MCF 10A (cell line): ENCODE measurements around the gene RAB35. TPM values are rescaled to one million over a fixed set of nuclear protein-coding genes. Genes with fewer than 3 reads are reported as not detected.

ENCODE experiments used
- BruUV-seq: library from RNA; stranded (reverse); fragments of 400-500 nt; replicated peaks from 2 replicates; lab custom pipeline; 2021; lab: Mats Ljungman, UMichigan
- CTCF ChIA-PET: fragments of 300-600 bp; sonication (Branson Sonifier 250); formaldehyde crosslinking; extraction: SDS; loops from one replicate; lab custom pipeline; 2021; ENCODE audit warnings: antibody characterized with exemption, inconsistent platforms; lab: Yijun Ruan, JAX
- POLR2A ChIA-PET: fragments of 300-600, 350-650 bp; sonication (Branson Sonifier 250); formaldehyde crosslinking; extraction: SDS; loops from one replicate; lab custom pipeline; 2020; ENCODE audit warnings: antibody characterized with exemption, inconsistent platforms; lab: Yijun Ruan, JAX
- DNase-seq: peaks from one replicate; pipeline ENCODE4 v3.0.0-alpha.2; 2018; ENCODE audit not compliant: unreplicated experiment
- H3K27ac Mint-ChIP-seq: one replicate; pipeline ENCODE4 v1.8.0; 2022; ENCODE audit warnings: mild to moderate bottlenecking, low read depth, mixed read lengths; ENCODE audit not compliant: unreplicated experiment
- H3K27me3 Mint-ChIP-seq: one replicate; pipeline ENCODE4 v1.8.0; 2022; ENCODE audit warnings: mixed read lengths; ENCODE audit not compliant: insufficient read depth, unreplicated experiment
- H3K36me3 Mint-ChIP-seq: one replicate; pipeline ENCODE4 v1.8.0; 2022; ENCODE audit warnings: mild to moderate bottlenecking, moderate library complexity, mixed read lengths; ENCODE audit not compliant: insufficient read depth, unreplicated experiment
- H3K4me1 Mint-ChIP-seq: one replicate; pipeline ENCODE4 v1.8.0; 2022; ENCODE audit warnings: mixed read lengths; ENCODE audit not compliant: insufficient read depth, unreplicated experiment
- H3K4me3 Mint-ChIP-seq: one replicate; pipeline ENCODE4 v1.8.0; 2022; ENCODE audit warnings: mild to moderate bottlenecking, moderate library complexity, mixed read lengths; ENCODE audit not compliant: unreplicated experiment
- H3K9me3 Mint-ChIP-seq: one replicate; pipeline ENCODE4 v1.8.0; 2022; ENCODE audit warnings: mixed read lengths; ENCODE audit not compliant: unreplicated experiment
- CTCF ChIP-seq: fragments of 200-600 bp; IDR thresholded peaks from one replicate; pipeline ENCODE4 v1.8.0; 2022; ENCODE audit warnings: antibody characterized with exemption, mild to moderate bottlenecking; ENCODE audit not compliant: unreplicated experiment
- intact Hi-C: fragments of 100-400 bp; cut with micrococcal nuclease; formaldehyde crosslinking; loops from 2 replicates; pipeline ENCODE4 v1.14.1; 2022
- total RNA-seq: library from RNA; stranded (reverse); gene quantifications from 2 replicates; pipeline ENCODE4 v1.2.3, GENCODE V29; 2022

RAB35 gene
- total RNA-seq, 1 experiment from 2014 or later = 57.8 TPM

GRCh38 chr12:120099738-120100137 is 16.8 kb downstream of the RAB35 start:
- DNase-seq = no peak
- POLR2A ChIA-PET = no interaction called here
- TF ChIP-seq CTCF = no peak
- Mint-ChIP-seq H3K27me3 (no peaks in the 10 kb centered on the region), H3K36me3 (peaks cover 62% of the 10 kb centered on the region), H3K9me3 (no peaks in the 10 kb centered on the region), H3K4me1 (peaks cover under 1% of the 10 kb centered on the region), H3K27ac (no peak overlapping the region), H3K4me3 (no peak overlapping the region)
- BruUV-seq = no TSS peak
- intact Hi-C loops = no loop called here
- CTCF ChIA-PET = interaction anchor here (0.7 to 1.8 kb wide), 3 partner anchors 12 to 218 kb away, joined by 4 to 10 read pairs (median 4); partner anchors contain the start of gene RAB35

- intact Hi-C loops = no loop called here
- no peak for TF ChIP-seq CTCF
- no peak for DNase-seq
- Mint-ChIP-seq H3K27ac (no peak overlapping the region), H3K4me3 (no peak overlapping the region), H3K27me3 (no peaks in the 10 kb centered on the region), H3K36me3 (peaks cover 65% of the 10 kb centered on the region), H3K4me1 (no peaks in the 10 kb centered on the region), H3K9me3 (no peaks in the 10 kb centered on the region)
- CTCF ChIA-PET = no interaction called here
- BruUV-seq = no TSS peak
- POLR2A ChIA-PET = no interaction called here
Observed at GRCh38 chr12:120098756-120099470, 17.6 kb downstream of the RAB35 start.

GRCh38 chr12:120096671-120097202 is 19.8 kb downstream of the RAB35 start:
- intact Hi-C loops = no loop called here
- Mint-ChIP-seq H3K27me3 (no peaks in the 10 kb centered on the region), H3K9me3 (no peaks in the 10 kb centered on the region), H3K4me3 (no peak overlapping the region), H3K4me1 (no peaks in the 10 kb centered on the region), H3K27ac (no peak overlapping the region), H3K36me3 (peaks cover 60% of the 10 kb centered on the region)
- ChIA-PET POLR2A (interaction anchor here (0.7 to 1.2 kb wide), 3 partner anchors 68 to 224 kb away, joined by 3 read pairs; no protein-coding TSS in a partner anchor), CTCF (no interaction called here)
- DNase-seq = no peak
- BruUV-seq = no TSS peak
- TF ChIP-seq CTCF = no peak

GRCh38 chr12:120095736-120096135 is 20.8 kb downstream of the RAB35 start:
- TF ChIP-seq CTCF = no peak

More at GRCh38 chr12:120095736-120096135, 20.8 kb downstream of the RAB35 start:
- intact Hi-C loops = no loop called here
- no peak for DNase-seq
- ChIA-PET CTCF (no interaction called here), POLR2A (no interaction called here)
- Mint-ChIP-seq H3K4me1 (peaks cover 7% of the 10 kb centered on the region), H3K36me3 (peaks cover 61% of the 10 kb centered on the region), H3K9me3 (no peaks in the 10 kb centered on the region), H3K27ac (no peak overlapping the region), H3K27me3 (no peaks in the 10 kb centered on the region), H3K4me3 (no peak overlapping the region)
- TSS peak; percentile 53 for BruUV-seq
